K562 (cell line): ENCODE measurements around the gene LRRC47. TPM values are rescaled to one million over a fixed set of nuclear protein-coding genes. Genes with fewer than 3 reads are reported as not detected.
A peak's percentile ranks its signal among the peaks of the same experiment; 100 is the strongest.

Experiments used
- FOXP4 ChIP-seq: sonication (generic); formaldehyde crosslinking; IDR thresholded peaks from 2 replicates; pipeline ENCODE4 v1.8.0; 2022; ENCODE audit warnings: mild to moderate bottlenecking, missing genetic modification reagents, borderline replicate concordance
- GATAD2B ChIP-seq: fragments of 450-650 bp; IDR thresholded peaks from 2 replicates; pipeline ENCODE4 v1.6.1; 2017; ENCODE audit warnings: mild to moderate bottlenecking, borderline replicate concordance
- HMGN3 ChIP-seq: IDR thresholded peaks from 2 replicates; pipeline ENCODE4 v1.6.1; 2011; ENCODE audit warnings: borderline replicate concordance, low read depth, mild to moderate bottlenecking, mixed read lengths, low read length; ENCODE audit not compliant: insufficient read length; ENCODE audit errors: extremely low read depth
- HNRNPUL1 ChIP-seq: fragments of 200-400 bp; formaldehyde crosslinking; IDR thresholded peaks from 2 replicates; pipeline ENCODE4 v1.6.1; 2017; ENCODE audit warnings: low read length
- KLF13 ChIP-seq: fragments of 450-650 bp; IDR thresholded peaks from 2 replicates; pipeline ENCODE4 v1.6.1; 2016; ENCODE audit warnings: missing genetic modification characterization, low read depth, mild to moderate bottlenecking, missing compliant biosample characterization, moderate library complexity, borderline replicate concordance
- LCOR ChIP-seq: sonication (generic); formaldehyde crosslinking; IDR thresholded peaks from 2 replicates; pipeline ENCODE4 v1.8.0; 2022; ENCODE audit warnings: mild to moderate bottlenecking, missing genetic modification reagents
- NR2C2 ChIP-seq, 2 experiments: fragments of 200-800 bp in 1 of 2; sonication (Bioruptor generic) in 1 of 2; sonication (generic) in 1 of 2; formaldehyde crosslinking in 1 of 2; IDR thresholded peaks; 2 replicates each; pipeline versions ENCODE4 v1.6.1 to v1.8.0; 2016 to 2022; ENCODE audit warnings: mild to moderate bottlenecking in 1 of 2, missing compliant biosample characterization in 1 of 2, missing genetic modification characterization in 1 of 2, missing genetic modification reagents in 1 of 2
- PHF8 ChIP-seq: fragments of 200-600 bp; sonication (generic); IDR thresholded peaks from 2 replicates; pipeline ENCODE4 v1.6.1; 2012; ENCODE audit warnings: mixed run types, mild to moderate bottlenecking, inconsistent platforms, low read length, moderate library complexity, borderline replicate concordance
- POLR2AphosphoS2 ChIP-seq: IDR thresholded peaks from 2 replicates; pipeline ENCODE4 v1.6.1; 2012; ENCODE audit warnings: low read length, improper control_type of control experiment
- SMARCA4 ChIP-seq: fragments of 450-650 bp; IDR thresholded peaks from 2 replicates; pipeline ENCODE4 v1.6.1; 2016
- SNRNP70 ChIP-seq: fragments of 200-400 bp; formaldehyde crosslinking; optimal IDR thresholded peaks from 2 replicates; pipeline ENCODE3; 2017; ENCODE audit warnings: low read depth, low read length
- SRF ChIP-seq, 2 experiments: fragments of 250-450, 450-650 bp in 1 of 2; sonication (Bioruptor Pico) in 1 of 2; sonication (generic) in 1 of 2; formaldehyde crosslinking; IDR thresholded peaks; 2 replicates each; pipeline versions ENCODE4 v1.5.0 to v1.5.1; 2020 to 2022; ENCODE audit warnings: mild to moderate bottlenecking in 1 of 2, missing genetic modification reagents in 1 of 2
- U2AF1 ChIP-seq: fragments of 200-400 bp; formaldehyde crosslinking; optimal IDR thresholded peaks from 2 replicates; pipeline ENCODE3; 2017; ENCODE audit warnings: mild to moderate bottlenecking, low read depth, low read length, moderate library complexity
- ZNF695 ChIP-seq: fragments of 450-650 bp; formaldehyde crosslinking; IDR thresholded peaks from 2 replicates; pipeline ENCODE4 v1.4.0; 2020; ENCODE audit warnings: mild to moderate bottlenecking, moderate library complexity
- ZNF77 ChIP-seq: fragments of 250-450 bp; sonication (Bioruptor Pico); IDR thresholded peaks from 2 replicates; pipeline ENCODE4 v1.5.0; 2020
- polyA plus RNA-seq, 8 experiments: library from polyadenylated mRNA; depleted of rRNA in 4 of 8; stranded (reverse) in 5 of 8; unstranded in 3 of 8; fragments of >200 nt; fragmentation: Nextera tagmentation in 2 of 8; fragmentation: Illumina TruSeq in 1 of 8; extraction: Ambion mirVana in 2 of 8; extraction: Trizol in 1 of 8; gene quantifications; 2 replicates each; pipeline versions ENCODE4 v1.2.1 to v1.2.3, GENCODE V29; 2011 to 2014; ENCODE audit warnings: inconsistent platforms in 1 of 8, missing spikeins in 1 of 8
- total RNA-seq, 7 experiments: library from RNA; depleted of rRNA in 6 of 7; stranded (reverse); fragments of >200 nt in 6 of 7; fragmentation: Illumina TruSeq in 2 of 7; extraction: Trizol in 2 of 7; gene quantifications; 2 replicates each; pipeline versions ENCODE4 v1.2.1 to v1.2.3, GENCODE V29; 2011 to 2021; ENCODE audit warnings: low replicate concordance in 1 of 7
- TF ChIP-seq, protein P1 (sequence below): fragments of 450-650 bp; IDR thresholded peaks from 2 replicates; pipeline ENCODE4 v1.6.1; 2014; ENCODE audit warnings: low read depth, mild to moderate bottlenecking, moderate library complexity, borderline replicate concordance
- TF ChIP-seq, protein P2 (sequence below), 2 experiments: fragments of 450-650 bp; IDR thresholded peaks; 2 replicates each; pipeline ENCODE4 v1.6.1; 2018; ENCODE audit warnings: mild to moderate bottlenecking in 2 of 2, low read depth in 1 of 2; ENCODE audit not compliant: partially characterized antibody in 2 of 2

Gene LRRC47
- total and polyA plus RNA-seq, 9 of the 15 experiments (the other 6 are each of a cell fraction or from before 2014, with no cell fraction given) = 4.6 to 68.0 (median 35.9) TPM

- TF ChIP-seq NR2C2 (CRISPR knock-in tag; IDR thresholded peaks at IDR 0.05) (peak; percentile 96), NR2C2 (tag; IDR thresholded peaks at IDR 0.05) (peak; percentile 100), SNRNP70 (no peak), POLR2AphosphoS2 (0 out of 2 replicates have a peak, but pooled peaks have one; percentile 50), SRF (CRISPR knock-in tag; IDR thresholded peaks at IDR 0.05) (peak in 1 of 2 experiments; percentile 81; a peak in 2 of 4 replicates), KLF13 (tag) (peak; percentile 88; the same call in 1 of the 2 replicates), HMGN3 (peak; percentile 62), ZNF695 (CRISPR knock-in tag) (no peak), ZNF77 (CRISPR knock-in tag) (no peak), U2AF1 (peak; percentile 95), PHF8 (peak; percentile 86; the same call in 1 of the 2 replicates), HNRNPUL1 (no peak), LCOR (CRISPR knock-in tag) (peak; percentile 95), GATAD2B (0 out of 2 replicates have a peak, but pooled peaks have one; percentile 4), FOXP4 (CRISPR knock-in tag) (no peak), SMARCA4 (0 out of 2 replicates have a peak, but pooled peaks have one; percentile 27)
- TF ChIP-seq, protein P1, sequence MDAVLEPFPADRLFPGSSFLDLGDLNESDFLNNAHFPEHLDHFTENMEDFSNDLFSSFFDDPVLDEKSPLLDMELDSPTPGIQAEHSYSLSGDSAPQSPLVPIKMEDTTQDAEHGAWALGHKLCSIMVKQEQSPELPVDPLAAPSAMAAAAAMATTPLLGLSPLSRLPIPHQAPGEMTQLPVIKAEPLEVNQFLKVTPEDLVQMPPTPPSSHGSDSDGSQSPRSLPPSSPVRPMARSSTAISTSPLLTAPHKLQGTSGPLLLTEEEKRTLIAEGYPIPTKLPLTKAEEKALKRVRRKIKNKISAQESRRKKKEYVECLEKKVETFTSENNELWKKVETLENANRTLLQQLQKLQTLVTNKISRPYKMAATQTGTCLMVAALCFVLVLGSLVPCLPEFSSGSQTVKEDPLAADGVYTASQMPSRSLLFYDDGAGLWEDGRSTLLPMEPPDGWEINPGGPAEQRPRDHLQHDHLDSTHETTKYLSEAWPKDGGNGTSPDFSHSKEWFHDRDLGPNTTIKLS = peak; percentile 91; the same call in 1 of the 2 replicates
- TF ChIP-seq, protein P2, sequence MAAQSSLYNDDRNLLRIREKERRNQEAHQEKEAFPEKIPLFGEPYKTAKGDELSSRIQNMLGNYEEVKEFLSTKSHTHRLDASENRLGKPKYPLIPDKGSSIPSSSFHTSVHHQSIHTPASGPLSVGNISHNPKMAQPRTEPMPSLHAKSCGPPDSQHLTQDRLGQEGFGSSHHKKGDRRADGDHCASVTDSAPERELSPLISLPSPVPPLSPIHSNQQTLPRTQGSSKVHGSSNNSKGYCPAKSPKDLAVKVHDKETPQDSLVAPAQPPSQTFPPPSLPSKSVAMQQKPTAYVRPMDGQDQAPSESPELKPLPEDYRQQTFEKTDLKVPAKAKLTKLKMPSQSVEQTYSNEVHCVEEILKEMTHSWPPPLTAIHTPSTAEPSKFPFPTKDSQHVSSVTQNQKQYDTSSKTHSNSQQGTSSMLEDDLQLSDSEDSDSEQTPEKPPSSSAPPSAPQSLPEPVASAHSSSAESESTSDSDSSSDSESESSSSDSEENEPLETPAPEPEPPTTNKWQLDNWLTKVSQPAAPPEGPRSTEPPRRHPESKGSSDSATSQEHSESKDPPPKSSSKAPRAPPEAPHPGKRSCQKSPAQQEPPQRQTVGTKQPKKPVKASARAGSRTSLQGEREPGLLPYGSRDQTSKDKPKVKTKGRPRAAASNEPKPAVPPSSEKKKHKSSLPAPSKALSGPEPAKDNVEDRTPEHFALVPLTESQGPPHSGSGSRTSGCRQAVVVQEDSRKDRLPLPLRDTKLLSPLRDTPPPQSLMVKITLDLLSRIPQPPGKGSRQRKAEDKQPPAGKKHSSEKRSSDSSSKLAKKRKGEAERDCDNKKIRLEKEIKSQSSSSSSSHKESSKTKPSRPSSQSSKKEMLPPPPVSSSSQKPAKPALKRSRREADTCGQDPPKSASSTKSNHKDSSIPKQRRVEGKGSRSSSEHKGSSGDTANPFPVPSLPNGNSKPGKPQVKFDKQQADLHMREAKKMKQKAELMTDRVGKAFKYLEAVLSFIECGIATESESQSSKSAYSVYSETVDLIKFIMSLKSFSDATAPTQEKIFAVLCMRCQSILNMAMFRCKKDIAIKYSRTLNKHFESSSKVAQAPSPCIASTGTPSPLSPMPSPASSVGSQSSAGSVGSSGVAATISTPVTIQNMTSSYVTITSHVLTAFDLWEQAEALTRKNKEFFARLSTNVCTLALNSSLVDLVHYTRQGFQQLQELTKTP (IDR thresholded peaks at IDR 0.05; ENCODE audit: low read depth in 1 of 2, partially characterized antibody in 2 of 2) = peak in 1 of 2 experiments; percentile 71
These were observed at the start of gene LRRC47 (continued) for GRCh38 chr1:3796215-3797061.
